H7 (cell line): ENCODE results near the gene PTPN22. TPM values are rescaled to one million over a fixed set of nuclear protein-coding genes. Genes with fewer than 3 reads are reported as not detected.
"Not testable (repeated sequence)": the region's sequence is repeated elsewhere in the genome, so short reads cannot be mapped to it uniquely, and the experiment has no call there.

Experiments
- DNase-seq: peaks from one replicate; pipeline ENCODE4 v3.0.0; 2012
- H3K27me3 ChIP-seq: 2 replicates; pipeline ENCODE4 v1.6.0; 2011; ENCODE audit warnings: mild to moderate bottlenecking, low read length; ENCODE audit not compliant: control insufficient read depth, insufficient read depth
- H3K36me3 ChIP-seq: replicated peaks from 2 replicates; pipeline ENCODE4 v1.5.1; 2011; ENCODE audit warnings: low read length; ENCODE audit not compliant: control insufficient read depth, insufficient read depth
- H3K4me3 ChIP-seq: 2 replicates; pipeline ENCODE4 v1.5.1; 2011; ENCODE audit warnings: low read depth, mild to moderate bottlenecking, control low read depth, low read length, moderate library complexity; ENCODE audit not compliant: insufficient read depth
- total RNA-seq: library from RNA; depleted of rRNA; stranded (reverse); fragments of >200 nt; shearing (Covaris generic); gene quantifications from 2 replicates; pipeline ENCODE4 v1.2.3, GENCODE V29; 2014

Gene PTPN22
- total RNA-seq, 1 experiment from 2014 or later = not detected

DNA sequence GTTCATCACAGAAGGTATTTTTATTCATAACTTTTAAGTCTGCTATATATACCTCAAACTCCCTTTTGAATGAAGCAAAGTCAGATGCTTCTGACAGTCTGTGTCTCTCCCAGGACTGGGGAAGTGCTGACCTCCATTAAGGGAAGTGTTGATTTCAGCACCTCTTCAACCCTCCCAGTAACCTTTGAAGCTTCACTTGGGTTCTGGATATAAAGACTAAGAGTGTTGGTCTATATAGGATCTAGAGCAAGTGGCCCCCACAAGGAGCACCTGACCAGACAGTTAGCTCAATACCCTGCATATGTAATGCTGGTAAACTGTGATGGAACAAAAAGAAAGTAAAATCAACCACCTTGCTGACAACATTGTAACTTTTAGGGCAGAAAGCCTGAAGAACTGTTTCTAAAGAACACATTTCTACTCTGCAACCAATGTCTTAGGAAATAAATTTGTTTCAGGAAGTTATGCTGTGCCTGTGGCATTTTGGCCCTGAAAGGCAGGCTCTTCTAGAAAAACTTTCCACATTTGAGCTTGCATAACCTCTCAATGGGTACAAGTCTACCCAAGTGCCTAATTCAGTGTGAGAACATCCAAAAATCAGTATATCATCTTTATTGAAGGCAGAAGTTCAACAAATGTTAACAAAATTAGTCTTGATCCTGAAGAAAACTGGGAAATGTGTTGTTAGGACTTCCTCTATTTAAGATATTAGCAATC is 865 bp upstream of the PTPN22 start:
- no peak for DNase-seq

DNA sequence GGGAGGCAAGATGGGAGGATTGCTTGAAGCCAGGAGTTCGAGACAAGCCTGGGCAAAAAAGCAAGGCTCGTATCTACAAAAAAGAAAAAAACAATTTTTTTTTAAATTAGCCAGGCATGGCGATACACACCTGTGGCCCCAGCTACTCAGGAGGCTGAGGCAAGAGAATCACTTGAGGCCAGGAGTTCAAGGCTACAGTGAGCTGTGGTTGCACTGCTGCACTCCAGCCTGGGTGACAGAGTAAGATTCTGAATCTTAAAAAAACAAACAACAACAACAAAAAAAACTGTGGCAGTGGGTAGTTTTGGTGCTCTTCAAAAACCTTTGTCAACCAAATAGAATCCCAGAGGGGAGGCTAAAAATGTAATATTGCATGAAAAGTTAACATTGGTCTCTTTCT is 734 bp downstream of the PTPN22 start:
- H3K27me3 ChIP-seq = no peaks in the 10 kb centered on the region
- H3K36me3 ChIP-seq = no peaks in the 10 kb centered on the region
- no peak for DNase-seq

More for the DNA sequence above, 865 bp upstream of the PTPN22 start:
- Histone ChIP-seq H3K27me3 (no peaks in the 10 kb centered on the region), H3K36me3 (no peaks in the 10 kb centered on the region), H3K4me3 (no peak overlapping the region)

GRCh38 chr1:113868387-113869083 is 3.0 kb downstream of the PTPN22 start:
- Histone ChIP-seq H3K4me3 (no peak overlapping the region), H3K36me3 (no peaks in the 10 kb centered on the region), H3K27me3 (no peaks in the 10 kb centered on the region)
- DNase-seq = no peak

More for the DNA sequence above, 734 bp downstream of the PTPN22 start:
- no peak overlapping the region for H3K4me3 ChIP-seq

DNA sequence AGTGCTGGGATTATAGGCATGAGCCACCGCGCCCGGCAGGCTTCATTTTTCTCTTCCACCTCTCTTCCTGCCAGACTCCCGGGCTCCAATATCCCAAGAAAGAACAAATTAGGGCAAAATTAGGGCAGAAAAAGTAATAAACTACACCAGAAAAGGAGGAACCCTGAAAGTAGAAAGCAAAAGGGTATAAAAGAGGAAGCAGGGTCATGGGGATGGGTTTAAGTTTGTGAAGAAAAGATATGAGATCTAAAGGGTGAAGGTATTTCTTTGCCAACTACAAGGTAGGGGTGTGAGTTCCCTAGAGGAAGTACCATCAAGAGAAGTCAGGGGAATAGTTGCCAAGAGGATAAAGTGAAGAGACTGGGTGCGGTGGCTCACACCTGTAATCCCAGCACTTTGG is 9.9 kb downstream of the PTPN22 start:
- Histone ChIP-seq H3K27me3 (no peaks in the 10 kb centered on the region; the same call in 1 of the 2 replicates), H3K4me3 (no peak overlapping the region), H3K36me3 (no peaks in the 10 kb centered on the region)
- no peak for DNase-seq

DNA sequence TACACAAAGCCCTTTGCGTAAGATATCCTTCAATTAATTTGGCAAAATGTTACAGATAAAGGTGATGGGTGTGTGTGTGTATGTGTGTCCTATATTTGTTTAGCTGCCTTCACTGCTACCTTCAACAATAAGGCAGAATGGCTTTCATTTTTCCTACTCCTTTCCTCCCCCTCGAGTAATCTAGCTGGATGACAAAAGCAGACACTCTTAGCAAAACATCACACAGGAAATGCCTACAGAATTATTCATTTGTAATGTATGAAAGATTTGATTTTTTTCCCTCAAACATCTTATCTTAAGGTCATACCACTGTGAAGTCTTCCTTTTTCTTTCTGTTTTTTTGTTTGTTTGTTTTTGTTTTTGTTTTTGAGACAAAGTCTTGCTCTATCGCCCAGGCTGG is 10.6 kb downstream of the PTPN22 start:
- Histone ChIP-seq H3K4me3 (no peak overlapping the region), H3K27me3 (no peaks in the 10 kb centered on the region; the same call in 1 of the 2 replicates), H3K36me3 (no peaks in the 10 kb centered on the region)
- DNase-seq = no peak

GRCh38 chr1:113859478-113860175 is 11.9 kb downstream of the PTPN22 start:
- Histone ChIP-seq H3K4me3 (no peak overlapping the region), H3K36me3 (no peaks in the 10 kb centered on the region), H3K27me3 (no peaks in the 10 kb centered on the region; the same call in 1 of the 2 replicates)
- DNase-seq = no peak

GRCh38 chr1:113858982-113859381 is 12.5 kb downstream of the PTPN22 start:
- Histone ChIP-seq H3K4me3 (no peak overlapping the region), H3K27me3 (no peaks in the 10 kb centered on the region; the same call in 1 of the 2 replicates), H3K36me3 (no peaks in the 10 kb centered on the region)
- no peak for DNase-seq

DNA sequence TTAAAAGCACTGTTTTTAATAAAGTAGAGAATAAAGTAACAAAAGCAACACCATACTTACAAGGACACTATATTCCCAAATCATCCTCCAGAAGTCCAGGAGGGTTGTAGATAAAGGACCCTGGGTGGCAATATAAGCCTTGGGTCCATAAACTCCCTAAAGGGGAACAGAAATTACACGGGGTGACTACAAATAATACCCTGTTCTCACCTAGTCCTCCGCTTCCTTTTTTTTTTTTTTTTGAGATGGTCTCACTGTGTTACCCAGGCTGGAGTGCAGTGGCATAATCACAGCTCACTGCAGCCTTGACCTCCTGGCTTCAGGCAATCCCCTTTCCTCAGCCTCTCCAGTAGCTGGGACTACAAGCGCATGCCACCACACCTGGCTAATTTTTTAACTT is 13.1 kb downstream of the PTPN22 start:
- Histone ChIP-seq H3K36me3 (no peaks in the 10 kb centered on the region), H3K4me3 (no peak overlapping the region), H3K27me3 (no peaks in the 10 kb centered on the region; the same call in 1 of the 2 replicates)
- DNase-seq = no peak

- H3K27me3 ChIP-seq = no peaks in the 10 kb centered on the region; the same call in 1 of the 2 replicates
- DNase-seq = no peak
- no peak overlapping the region for H3K4me3 ChIP-seq
- H3K36me3 ChIP-seq = no peaks in the 10 kb centered on the region
Observed at GRCh38 chr1:113857776-113858175, 13.7 kb downstream of the PTPN22 start.

- no peak for DNase-seq
- H3K27me3 ChIP-seq = no peaks in the 10 kb centered on the region
- no peaks in the 10 kb centered on the region for H3K36me3 ChIP-seq
- no peak overlapping the region for H3K4me3 ChIP-seq
Observed at GRCh38 chr1:113856401-113856790, 15.1 kb downstream of the PTPN22 start.

GRCh38 chr1:113855630-113856400 is 15.7 kb downstream of the PTPN22 start:
- no peak for DNase-seq
- no peaks in the 10 kb centered on the region for H3K27me3 ChIP-seq
- H3K4me3 ChIP-seq = no peak overlapping the region
- no peaks in the 10 kb centered on the region for H3K36me3 ChIP-seq

- Histone ChIP-seq H3K36me3 (no peaks in the 10 kb centered on the region), H3K4me3 (no peak overlapping the region), H3K27me3 (no peaks in the 10 kb centered on the region)
- no peak for DNase-seq
Observed at GRCh38 chr1:113854234-113854633, 17.3 kb downstream of the PTPN22 start.

GRCh38 chr1:113852694-113853093 is 18.8 kb downstream of the PTPN22 start:
- H3K4me3 ChIP-seq, H3K27me3 ChIP-seq, DNase-seq, H3K36me3 ChIP-seq: not testable (repeated sequence)

- no peaks in the 10 kb centered on the region for H3K27me3 ChIP-seq
- no peak overlapping the region for H3K4me3 ChIP-seq
- no peak for DNase-seq
- H3K36me3 ChIP-seq = no peaks in the 10 kb centered on the region
Observed at GRCh38 chr1:113850127-113850796, 21.2 kb downstream of the PTPN22 start.
